WTC11 (cell line): ENCODE results near the gene ADCK2.

ENCODE experiments used
- GTF2I ChIP-seq: fragments of 250-450 bp; sonication (Bioruptor Pico); conservative IDR thresholded peaks from 2 replicates; pipeline ENCODE4 v1.4.0; 2021; ENCODE audit warnings: mild to moderate bottlenecking
- NFYB ChIP-seq: sonication (generic); formaldehyde crosslinking; conservative IDR thresholded peaks from 2 replicates; pipeline ENCODE4 v1.8.0; 2022; ENCODE audit warnings: low read depth, missing genetic modification reagents
- SP1 ChIP-seq: sonication (generic); formaldehyde crosslinking; conservative IDR thresholded peaks from 2 replicates; pipeline ENCODE4 v1.8.1; 2022; ENCODE audit warnings: missing genetic modification reagents
- ZBTB21 ChIP-seq: sonication (generic); formaldehyde crosslinking; IDR thresholded peaks from 2 replicates; pipeline ENCODE4 v1.8.1; 2023; ENCODE audit warnings: mild to moderate bottlenecking, missing genetic modification reagents, borderline replicate concordance
- ZNF121 ChIP-seq: sonication (generic); formaldehyde crosslinking; IDR thresholded peaks from 2 replicates; pipeline ENCODE4 v1.8.0; 2023; ENCODE audit warnings: missing genetic modification reagents
- ZNF138 ChIP-seq: sonication (generic); formaldehyde crosslinking; conservative IDR thresholded peaks from 2 replicates; pipeline ENCODE4 v1.8.1; 2022; ENCODE audit warnings: mild to moderate bottlenecking, moderate library complexity, missing genetic modification reagents
- ZNF232 ChIP-seq: sonication (generic); formaldehyde crosslinking; IDR thresholded peaks from 2 replicates; pipeline ENCODE4 v1.8.0; 2022; ENCODE audit warnings: mild to moderate bottlenecking, missing genetic modification reagents
- ZNF671 ChIP-seq: fragments of 250-450 bp; sonication (Bioruptor Pico); IDR thresholded peaks from 2 replicates; pipeline ENCODE4 v1.8.0; 2021; ENCODE audit warnings: mild to moderate bottlenecking
- TF ChIP-seq, protein P1 (sequence below): fragments of 200-600 bp; IDR thresholded peaks from 2 replicates; pipeline ENCODE4 v1.8.0; 2022; ENCODE audit warnings: antibody characterized with exemption
- TF ChIP-seq, protein P2 (sequence below): sonication (generic); formaldehyde crosslinking; IDR thresholded peaks from 2 replicates; pipeline ENCODE4 v1.8.1; 2023; ENCODE audit warnings: mild to moderate bottlenecking, missing genetic modification reagents, borderline replicate concordance
- TF ChIP-seq, protein P3 (sequence below): sonication (generic); formaldehyde crosslinking; IDR thresholded peaks from 2 replicates; pipeline ENCODE4 v1.8.0; 2023; ENCODE audit warnings: missing genetic modification reagents, mild to moderate bottlenecking, borderline replicate concordance
- TF ChIP-seq, protein P4 (sequence below): sonication (generic); formaldehyde crosslinking; IDR thresholded peaks from 2 replicates; pipeline ENCODE4 v1.8.0; 2022; ENCODE audit warnings: mild to moderate bottlenecking, missing genetic modification reagents
- TF ChIP-seq, protein P5 (sequence below): sonication (generic); formaldehyde crosslinking; conservative IDR thresholded peaks from 2 replicates; pipeline ENCODE4 v1.8.1; 2022; ENCODE audit warnings: mild to moderate bottlenecking, missing genetic modification reagents
- TF ChIP-seq, protein P6 (sequence below): sonication (generic); formaldehyde crosslinking; conservative IDR thresholded peaks from 2 replicates; pipeline ENCODE4 v1.8.1; 2023; ENCODE audit warnings: mild to moderate bottlenecking, low read depth, missing genetic modification reagents, moderate library complexity

DNA sequence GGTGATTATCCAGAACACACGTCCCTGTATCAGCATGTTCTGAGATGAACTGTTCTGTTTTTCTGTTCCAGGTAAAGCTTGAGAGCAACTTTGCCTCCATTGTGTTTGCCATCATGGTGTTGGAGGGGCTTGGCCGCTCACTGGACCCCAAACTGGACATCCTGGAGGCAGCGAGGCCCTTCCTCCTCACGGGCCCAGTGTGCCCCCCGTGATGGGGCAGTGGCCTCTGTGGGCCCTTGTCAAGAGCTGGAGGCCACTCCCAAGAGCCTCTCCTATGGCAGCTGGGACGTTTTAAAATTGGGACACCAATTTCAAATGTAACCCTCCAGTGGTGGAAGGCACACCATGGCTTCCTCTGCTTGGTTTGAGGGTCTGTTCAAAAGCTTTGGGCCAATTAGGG lies 21.8 kb downstream of the ADCK2 start:
- TF ChIP-seq, protein P1, sequence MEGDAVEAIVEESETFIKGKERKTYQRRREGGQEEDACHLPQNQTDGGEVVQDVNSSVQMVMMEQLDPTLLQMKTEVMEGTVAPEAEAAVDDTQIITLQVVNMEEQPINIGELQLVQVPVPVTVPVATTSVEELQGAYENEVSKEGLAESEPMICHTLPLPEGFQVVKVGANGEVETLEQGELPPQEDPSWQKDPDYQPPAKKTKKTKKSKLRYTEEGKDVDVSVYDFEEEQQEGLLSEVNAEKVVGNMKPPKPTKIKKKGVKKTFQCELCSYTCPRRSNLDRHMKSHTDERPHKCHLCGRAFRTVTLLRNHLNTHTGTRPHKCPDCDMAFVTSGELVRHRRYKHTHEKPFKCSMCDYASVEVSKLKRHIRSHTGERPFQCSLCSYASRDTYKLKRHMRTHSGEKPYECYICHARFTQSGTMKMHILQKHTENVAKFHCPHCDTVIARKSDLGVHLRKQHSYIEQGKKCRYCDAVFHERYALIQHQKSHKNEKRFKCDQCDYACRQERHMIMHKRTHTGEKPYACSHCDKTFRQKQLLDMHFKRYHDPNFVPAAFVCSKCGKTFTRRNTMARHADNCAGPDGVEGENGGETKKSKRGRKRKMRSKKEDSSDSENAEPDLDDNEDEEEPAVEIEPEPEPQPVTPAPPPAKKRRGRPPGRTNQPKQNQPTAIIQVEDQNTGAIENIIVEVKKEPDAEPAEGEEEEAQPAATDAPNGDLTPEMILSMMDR = no peak
- TF ChIP-seq, protein P2, sequence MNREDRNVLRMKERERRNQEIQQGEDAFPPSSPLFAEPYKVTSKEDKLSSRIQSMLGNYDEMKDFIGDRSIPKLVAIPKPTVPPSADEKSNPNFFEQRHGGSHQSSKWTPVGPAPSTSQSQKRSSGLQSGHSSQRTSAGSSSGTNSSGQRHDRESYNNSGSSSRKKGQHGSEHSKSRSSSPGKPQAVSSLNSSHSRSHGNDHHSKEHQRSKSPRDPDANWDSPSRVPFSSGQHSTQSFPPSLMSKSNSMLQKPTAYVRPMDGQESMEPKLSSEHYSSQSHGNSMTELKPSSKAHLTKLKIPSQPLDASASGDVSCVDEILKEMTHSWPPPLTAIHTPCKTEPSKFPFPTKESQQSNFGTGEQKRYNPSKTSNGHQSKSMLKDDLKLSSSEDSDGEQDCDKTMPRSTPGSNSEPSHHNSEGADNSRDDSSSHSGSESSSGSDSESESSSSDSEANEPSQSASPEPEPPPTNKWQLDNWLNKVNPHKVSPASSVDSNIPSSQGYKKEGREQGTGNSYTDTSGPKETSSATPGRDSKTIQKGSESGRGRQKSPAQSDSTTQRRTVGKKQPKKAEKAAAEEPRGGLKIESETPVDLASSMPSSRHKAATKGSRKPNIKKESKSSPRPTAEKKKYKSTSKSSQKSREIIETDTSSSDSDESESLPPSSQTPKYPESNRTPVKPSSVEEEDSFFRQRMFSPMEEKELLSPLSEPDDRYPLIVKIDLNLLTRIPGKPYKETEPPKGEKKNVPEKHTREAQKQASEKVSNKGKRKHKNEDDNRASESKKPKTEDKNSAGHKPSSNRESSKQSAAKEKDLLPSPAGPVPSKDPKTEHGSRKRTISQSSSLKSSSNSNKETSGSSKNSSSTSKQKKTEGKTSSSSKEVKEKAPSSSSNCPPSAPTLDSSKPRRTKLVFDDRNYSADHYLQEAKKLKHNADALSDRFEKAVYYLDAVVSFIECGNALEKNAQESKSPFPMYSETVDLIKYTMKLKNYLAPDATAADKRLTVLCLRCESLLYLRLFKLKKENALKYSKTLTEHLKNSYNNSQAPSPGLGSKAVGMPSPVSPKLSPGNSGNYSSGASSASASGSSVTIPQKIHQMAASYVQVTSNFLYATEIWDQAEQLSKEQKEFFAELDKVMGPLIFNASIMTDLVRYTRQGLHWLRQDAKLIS (CRISPR knock-in tag) = no peak
- no peak for TF ChIP-seq GTF2I
- TF ChIP-seq, protein P3, sequence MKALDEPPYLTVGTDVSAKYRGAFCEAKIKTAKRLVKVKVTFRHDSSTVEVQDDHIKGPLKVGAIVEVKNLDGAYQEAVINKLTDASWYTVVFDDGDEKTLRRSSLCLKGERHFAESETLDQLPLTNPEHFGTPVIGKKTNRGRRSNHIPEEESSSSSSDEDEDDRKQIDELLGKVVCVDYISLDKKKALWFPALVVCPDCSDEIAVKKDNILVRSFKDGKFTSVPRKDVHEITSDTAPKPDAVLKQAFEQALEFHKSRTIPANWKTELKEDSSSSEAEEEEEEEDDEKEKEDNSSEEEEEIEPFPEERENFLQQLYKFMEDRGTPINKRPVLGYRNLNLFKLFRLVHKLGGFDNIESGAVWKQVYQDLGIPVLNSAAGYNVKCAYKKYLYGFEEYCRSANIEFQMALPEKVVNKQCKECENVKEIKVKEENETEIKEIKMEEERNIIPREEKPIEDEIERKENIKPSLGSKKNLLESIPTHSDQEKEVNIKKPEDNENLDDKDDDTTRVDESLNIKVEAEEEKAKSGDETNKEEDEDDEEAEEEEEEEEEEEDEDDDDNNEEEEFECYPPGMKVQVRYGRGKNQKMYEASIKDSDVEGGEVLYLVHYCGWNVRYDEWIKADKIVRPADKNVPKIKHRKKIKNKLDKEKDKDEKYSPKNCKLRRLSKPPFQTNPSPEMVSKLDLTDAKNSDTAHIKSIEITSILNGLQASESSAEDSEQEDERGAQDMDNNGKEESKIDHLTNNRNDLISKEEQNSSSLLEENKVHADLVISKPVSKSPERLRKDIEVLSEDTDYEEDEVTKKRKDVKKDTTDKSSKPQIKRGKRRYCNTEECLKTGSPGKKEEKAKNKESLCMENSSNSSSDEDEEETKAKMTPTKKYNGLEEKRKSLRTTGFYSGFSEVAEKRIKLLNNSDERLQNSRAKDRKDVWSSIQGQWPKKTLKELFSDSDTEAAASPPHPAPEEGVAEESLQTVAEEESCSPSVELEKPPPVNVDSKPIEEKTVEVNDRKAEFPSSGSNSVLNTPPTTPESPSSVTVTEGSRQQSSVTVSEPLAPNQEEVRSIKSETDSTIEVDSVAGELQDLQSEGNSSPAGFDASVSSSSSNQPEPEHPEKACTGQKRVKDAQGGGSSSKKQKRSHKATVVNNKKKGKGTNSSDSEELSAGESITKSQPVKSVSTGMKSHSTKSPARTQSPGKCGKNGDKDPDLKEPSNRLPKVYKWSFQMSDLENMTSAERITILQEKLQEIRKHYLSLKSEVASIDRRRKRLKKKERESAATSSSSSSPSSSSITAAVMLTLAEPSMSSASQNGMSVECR (CRISPR knock-in tag) = no peak
- TF ChIP-seq, protein P4, sequence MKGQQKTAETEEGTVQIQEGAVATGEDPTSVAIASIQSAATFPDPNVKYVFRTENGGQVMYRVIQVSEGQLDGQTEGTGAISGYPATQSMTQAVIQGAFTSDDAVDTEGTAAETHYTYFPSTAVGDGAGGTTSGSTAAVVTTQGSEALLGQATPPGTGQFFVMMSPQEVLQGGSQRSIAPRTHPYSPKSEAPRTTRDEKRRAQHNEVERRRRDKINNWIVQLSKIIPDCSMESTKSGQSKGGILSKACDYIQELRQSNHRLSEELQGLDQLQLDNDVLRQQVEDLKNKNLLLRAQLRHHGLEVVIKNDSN (CRISPR knock-in tag) = no peak
- no peak for TF ChIP-seq ZNF671 (CRISPR knock-in tag)
- TF ChIP-seq, protein P5, sequence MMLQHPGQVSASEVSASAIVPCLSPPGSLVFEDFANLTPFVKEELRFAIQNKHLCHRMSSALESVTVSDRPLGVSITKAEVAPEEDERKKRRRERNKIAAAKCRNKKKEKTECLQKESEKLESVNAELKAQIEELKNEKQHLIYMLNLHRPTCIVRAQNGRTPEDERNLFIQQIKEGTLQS = no peak
- TF ChIP-seq, protein P6, sequence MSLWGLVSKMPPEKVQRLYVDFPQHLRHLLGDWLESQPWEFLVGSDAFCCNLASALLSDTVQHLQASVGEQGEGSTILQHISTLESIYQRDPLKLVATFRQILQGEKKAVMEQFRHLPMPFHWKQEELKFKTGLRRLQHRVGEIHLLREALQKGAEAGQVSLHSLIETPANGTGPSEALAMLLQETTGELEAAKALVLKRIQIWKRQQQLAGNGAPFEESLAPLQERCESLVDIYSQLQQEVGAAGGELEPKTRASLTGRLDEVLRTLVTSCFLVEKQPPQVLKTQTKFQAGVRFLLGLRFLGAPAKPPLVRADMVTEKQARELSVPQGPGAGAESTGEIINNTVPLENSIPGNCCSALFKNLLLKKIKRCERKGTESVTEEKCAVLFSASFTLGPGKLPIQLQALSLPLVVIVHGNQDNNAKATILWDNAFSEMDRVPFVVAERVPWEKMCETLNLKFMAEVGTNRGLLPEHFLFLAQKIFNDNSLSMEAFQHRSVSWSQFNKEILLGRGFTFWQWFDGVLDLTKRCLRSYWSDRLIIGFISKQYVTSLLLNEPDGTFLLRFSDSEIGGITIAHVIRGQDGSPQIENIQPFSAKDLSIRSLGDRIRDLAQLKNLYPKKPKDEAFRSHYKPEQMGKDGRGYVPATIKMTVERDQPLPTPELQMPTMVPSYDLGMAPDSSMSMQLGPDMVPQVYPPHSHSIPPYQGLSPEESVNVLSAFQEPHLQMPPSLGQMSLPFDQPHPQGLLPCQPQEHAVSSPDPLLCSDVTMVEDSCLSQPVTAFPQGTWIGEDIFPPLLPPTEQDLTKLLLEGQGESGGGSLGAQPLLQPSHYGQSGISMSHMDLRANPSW = no peak
- no peak for TF ChIP-seq ZNF121
- no peak for TF ChIP-seq ZNF232 (CRISPR knock-in tag)
- TF ChIP-seq ZBTB21 (CRISPR knock-in tag) = no peak
- TF ChIP-seq NFYB (CRISPR knock-in tag) = no peak
- TF ChIP-seq SP1 (CRISPR knock-in tag) = no peak
- no peak for TF ChIP-seq ZNF138
